ENCODE results near the gene FZD10. TPM values are rescaled to one million over a fixed set of nuclear protein-coding genes. Genes with fewer than 3 reads are reported as not detected.

FZD10 gene
- not detected in 5 replicates for total RNA-seq (2022; extraction: Qiagen RNA extraction; ENCODE audit: low read depth)

DNA sequence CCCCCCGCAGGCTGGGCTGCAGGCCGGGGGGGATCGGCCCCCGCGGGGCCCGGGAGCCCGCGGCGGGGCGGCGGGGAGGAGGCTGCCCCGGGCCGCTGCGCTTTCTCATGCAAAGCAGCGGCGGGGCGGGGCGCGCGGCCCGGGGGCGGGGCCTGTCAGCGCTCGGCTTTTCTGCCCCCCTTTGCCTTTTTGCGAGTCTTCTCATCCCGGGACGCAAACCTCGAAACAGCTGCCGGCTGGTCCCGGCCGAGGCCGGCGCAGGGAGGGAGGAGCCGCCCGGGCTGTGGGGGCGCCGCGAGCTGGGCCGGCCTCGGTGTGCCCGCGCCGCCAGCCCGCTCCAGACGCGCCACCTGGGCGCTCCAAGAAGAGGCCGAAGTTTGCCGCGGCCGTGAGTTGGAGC lies at the start of gene FZD10:
FZD10 (plus strand) TSS at position 198 of the 400 bp plus-strand sequence. CDS start 479 bp downstream, outside the sequence.

Other genes with a start within 250 kb of the FZD10 start
- not detected in 5 replicates for gene PIWIL1, start 175.4 kb downstream of the FZD10 start, total RNA-seq (2022; extraction: Qiagen RNA extraction; ENCODE audit: low read depth)